H1 (cell line): ENCODE measurements around the gene PIM2. TPM values are rescaled to one million over a fixed set of nuclear protein-coding genes. Genes with fewer than 3 reads are reported as not detected.

Source experiments
- CTCF ChIA-PET: fragments of 300-600 bp; sonication (Branson Sonifier 250); formaldehyde crosslinking; loops from one replicate; lab custom pipeline; 2021; ENCODE audit not compliant: partially characterized antibody; lab: Charles Lee
- POLR2A ChIA-PET: fragments of 300-600 bp; sonication (Branson Sonifier 250); formaldehyde crosslinking; loops from one replicate; lab custom pipeline; 2021; ENCODE audit warnings: inconsistent platforms; ENCODE audit not compliant: partially characterized antibody; lab: Charles Lee
- DNase-seq, 2 experiments: peaks; one replicate each; pipeline versions ENCODE4 v3.0.0 to v3.0.0-alpha.2; 2010 to 2022; ENCODE audit warnings: low spot score in 2 of 2, low read depth in 1 of 2, mixed read lengths in 1 of 2
- FAIRE-seq: peaks from 2 replicates; lab custom pipeline; 2011; peaks lifted over from hg19 to GRCh38; lab: Jason Lieb, UNC
- H2AFZ ChIP-seq: 2 replicates; pipeline ENCODE4 v1.8.1; 2012; ENCODE audit warnings: low read length, inconsistent platforms
- H2AK5ac ChIP-seq: 2 replicates; pipeline ENCODE4 v1.6.1; 2013; ENCODE audit warnings: low read depth, low read length
- H2BK120ac ChIP-seq: replicated peaks from 2 replicates; pipeline ENCODE3; 2013; ENCODE audit warnings: low read depth, low read length, inconsistent platforms
- H2BK12ac ChIP-seq: 2 replicates; pipeline ENCODE4 v1.6.1; 2013; ENCODE audit warnings: low read depth, low read length
- H2BK15ac ChIP-seq: 2 replicates; pipeline ENCODE4 v1.6.1; 2013; ENCODE audit warnings: low read length
- H2BK20ac ChIP-seq: 2 replicates; pipeline ENCODE4 v1.6.1; 2013; ENCODE audit warnings: low read length
- H2BK5ac ChIP-seq: 2 replicates; pipeline ENCODE4 v1.6.1; 2013; ENCODE audit warnings: low read depth, low read length
- H3K14ac ChIP-seq: 2 replicates; pipeline ENCODE4 v1.6.1; 2013; ENCODE audit warnings: inconsistent platforms; ENCODE audit not compliant: insufficient read length
- H3K18ac ChIP-seq: 2 replicates; pipeline ENCODE4 v1.6.1; 2013; ENCODE audit warnings: low read length; ENCODE audit errors: extremely low read depth
- H3K23ac ChIP-seq: 2 replicates; pipeline ENCODE4 v1.6.1; 2013; ENCODE audit warnings: inconsistent platforms; ENCODE audit not compliant: insufficient read length
- H3K23me2 ChIP-seq: 2 replicates; pipeline ENCODE4 v1.6.1; 2013; ENCODE audit warnings: low read depth, low read length
- H3K27ac ChIP-seq: 2 replicates; pipeline ENCODE4 v1.6.1; 2011; ENCODE audit warnings: low read depth, low read length, inconsistent platforms
- H3K27me3 ChIP-seq, 4 experiments: replicated peaks in 1 of 4; 1 replicate in 1 of 4; 2 replicates in 3 of 4; pipeline versions ENCODE4 v1.6.1 to v1.8.1; 2011 to 2013; ENCODE audit warnings: low read length in 3 of 4, mild to moderate bottlenecking in 3 of 4, inconsistent platforms in 2 of 4, mixed read lengths in 2 of 4, moderate library complexity in 1 of 4; ENCODE audit not compliant: control insufficient read depth in 3 of 4, insufficient read depth in 3 of 4; ENCODE audit errors: extremely low read depth in 1 of 4
- H3K36me3 ChIP-seq, 4 experiments: 2 replicates each; pipeline versions ENCODE4 v1.6.1 to v1.8.1; 2011 to 2013; ENCODE audit warnings: mild to moderate bottlenecking in 4 of 4, low read length in 3 of 4, moderate library complexity in 2 of 4, control low read depth in 1 of 4, inconsistent platforms in 1 of 4; ENCODE audit not compliant: insufficient read depth in 4 of 4, control insufficient read depth in 2 of 4
- H3K4ac ChIP-seq: replicated peaks from 2 replicates; pipeline ENCODE3; 2013; ENCODE audit warnings: low read length, low read depth, mixed read lengths, inconsistent platforms; ENCODE audit not compliant: insufficient read length
- H3K4me1 ChIP-seq, 4 experiments: replicated peaks in 1 of 4; 1 replicate in 1 of 4; 2 replicates in 3 of 4; pipeline versions ENCODE4 v1.6.1 to v1.8.1; 2011 to 2013; ENCODE audit warnings: low read length in 3 of 4, inconsistent platforms in 2 of 4, mixed read lengths in 1 of 4; ENCODE audit not compliant: insufficient read depth in 4 of 4, control insufficient read depth in 3 of 4
- H3K4me2 ChIP-seq, 2 experiments: 2 replicates each; pipeline versions ENCODE4 v1.6.1 to v1.8.1; 2011 to 2013; ENCODE audit warnings: low read depth in 2 of 2, low read length in 2 of 2, control low read depth in 1 of 2, inconsistent platforms in 1 of 2, mild to moderate bottlenecking in 1 of 2; ENCODE audit not compliant: insufficient read depth in 1 of 2
- H3K4me3 ChIP-seq, 4 experiments: fragments of 200-600, 300-600 bp in 1 of 4; sonication (generic), shearing (Covaris generic), sonication (Bioruptor Twin) in 1 of 4; 2 replicates each; pipeline versions ENCODE4 v1.5.1 to v1.8.1; 2011 to 2016; ENCODE audit warnings: low read length in 4 of 4, low read depth in 3 of 4, control low read depth in 2 of 4, inconsistent platforms in 2 of 4, mild to moderate bottlenecking in 2 of 4, mixed read lengths in 1 of 4, moderate library complexity in 1 of 4; ENCODE audit not compliant: insufficient read depth in 2 of 4; ENCODE audit errors: extremely low read depth in 1 of 4
- H3K56ac ChIP-seq: replicated peaks from 2 replicates; pipeline ENCODE3; 2013; ENCODE audit warnings: low read depth, mild to moderate bottlenecking, mixed read lengths, low read length, inconsistent platforms; ENCODE audit not compliant: insufficient read length
- H3K79me1 ChIP-seq: 2 replicates; pipeline ENCODE4 v1.6.1; 2013; ENCODE audit warnings: low read depth, low read length, control low read depth
- H3K79me2 ChIP-seq, 2 experiments: 2 replicates each; pipeline versions ENCODE4 v1.6.1 to v1.8.1; 2012 to 2013; ENCODE audit warnings: low read length in 2 of 2, mild to moderate bottlenecking in 2 of 2, inconsistent platforms in 1 of 2; ENCODE audit not compliant: insufficient read depth in 2 of 2, control insufficient read depth in 1 of 2
- H3K9ac ChIP-seq, 4 experiments: replicated peaks in 1 of 4; 1 replicate in 1 of 4; 2 replicates in 3 of 4; pipeline versions ENCODE4 v1.6.1 to v1.8.1; 2011 to 2013; ENCODE audit warnings: low read depth in 3 of 4, low read length in 3 of 4, control low read depth in 2 of 4, mild to moderate bottlenecking in 2 of 4, moderate library complexity in 2 of 4, inconsistent platforms in 1 of 4; ENCODE audit errors: extremely low read depth in 1 of 4
- H3K9me3 ChIP-seq, 2 experiments: 2 replicates each; pipeline versions ENCODE4 v1.6.1 to v1.8.1; 2012 to 2013; ENCODE audit warnings: mild to moderate bottlenecking in 2 of 2, moderate library complexity in 2 of 2, control low read depth in 1 of 2, inconsistent platforms in 1 of 2, low read depth in 1 of 2, low read length in 1 of 2, mixed read lengths in 1 of 2; ENCODE audit not compliant: insufficient read depth in 2 of 2
- H4K20me1 ChIP-seq, 2 experiments: replicated peaks in 1 of 2; 2 replicates each; pipeline versions ENCODE3 to v1.8.1; 2011 to 2013; ENCODE audit warnings: inconsistent platforms in 2 of 2, low read length in 2 of 2, mild to moderate bottlenecking in 1 of 2; ENCODE audit not compliant: insufficient read depth in 2 of 2, control insufficient read depth in 1 of 2
- H4K5ac ChIP-seq: 2 replicates; pipeline ENCODE4 v1.6.1; 2013; ENCODE audit warnings: low read length, low read depth, mixed read lengths, inconsistent platforms; ENCODE audit not compliant: insufficient read length
- H4K8ac ChIP-seq: 2 replicates; pipeline ENCODE4 v1.8.0; 2013; ENCODE audit warnings: mild to moderate bottlenecking, moderate library complexity, low read length, inconsistent platforms; ENCODE audit not compliant: insufficient read depth; ENCODE audit errors: extremely low read depth
- H4K91ac ChIP-seq: replicated peaks from 2 replicates; pipeline ENCODE3; 2013; ENCODE audit warnings: low read length, mixed read lengths, inconsistent platforms; ENCODE audit not compliant: insufficient read length
- BCL11A ChIP-seq, 2 experiments: IDR thresholded peaks; one replicate each; pipeline ENCODE4 v1.6.1; 2011; ENCODE audit warnings: low read depth in 2 of 2, low read length in 2 of 2, mild to moderate bottlenecking in 2 of 2
- CEBPB ChIP-seq: IDR thresholded peaks from 2 replicates; pipeline ENCODE4 v1.6.1; 2012; ENCODE audit warnings: low read depth, low read length
- CREB1 ChIP-seq: IDR thresholded peaks from 2 replicates; pipeline ENCODE4 v1.6.1; 2012; ENCODE audit warnings: inconsistent platforms
- MAFK ChIP-seq: IDR thresholded peaks from 2 replicates; pipeline ENCODE4 v1.6.1; 2012; ENCODE audit warnings: low read depth, mild to moderate bottlenecking, improper control_type of control experiment, low read length
- POU5F1 ChIP-seq: IDR thresholded peaks from 2 replicates; pipeline ENCODE4 v1.6.1; 2011; ENCODE audit warnings: low read depth, mild to moderate bottlenecking, low read length, moderate library complexity
- SP4 ChIP-seq: IDR thresholded peaks from 2 replicates; pipeline ENCODE4 v1.6.1; 2012; ENCODE audit warnings: low read length, inconsistent platforms
- SUZ12 ChIP-seq: fragments of 200-600 bp; sonication (generic); IDR thresholded peaks from 2 replicates; pipeline ENCODE4 v1.6.1; 2012; ENCODE audit warnings: mild to moderate bottlenecking, inconsistent platforms, low read length, moderate library complexity, mixed read lengths
- YY1 ChIP-seq: IDR thresholded peaks from 2 replicates; pipeline ENCODE4 v1.6.1; 2011; ENCODE audit warnings: low read depth, mild to moderate bottlenecking, low read length
- WGBS, 2 experiments: shearing (Covaris generic) in 1 of 2; methylation state at CpG; one replicate each; pipeline versions ENCODE4 v1.1.6 to v1.1.7; 2013 to 2015; ENCODE audit warnings: low lambda C conversion rate in 2 of 2, mixed read lengths in 2 of 2, inconsistent platforms in 1 of 2, low coverage in 1 of 2, missing lambda C conversion rate in 1 of 2; ENCODE audit not compliant: insufficient replicate concordance in 2 of 2, insufficient coverage in 1 of 2, insufficient read length in 1 of 2; ENCODE audit errors: extremely low coverage in 1 of 2, missing lambda C conversion rate in 1 of 2; 5-methylcytosine and 5-hydroxymethylcytosine counted together
- polyA plus RNA-seq, 7 experiments: library from polyadenylated mRNA; depleted of rRNA in 3 of 7; stranded (reverse) in 5 of 7; unstranded in 2 of 7; fragments of >200 nt in 5 of 7; fragments of 200-250 nt in 2 of 7; gene quantifications; 1 replicate in 5 of 7; 2 replicates in 1 of 7; 4 replicates in 1 of 7; pipeline versions ENCODE4 v1.2.1 to v1.2.3, GENCODE V29; 2011 to 2013; ENCODE audit warnings: missing spikeins in 2 of 7, mixed read lengths in 2 of 7
- total RNA-seq: library from RNA; stranded (reverse); fragmentation: NEBNext Ultra II Directional; extraction: Animal tissue kit (Norgen Biotek cat#: 25700); gene quantifications from 2 replicates; pipeline ENCODE4 v1.2.1, GENCODE V29; 2021
- TF ChIP-seq, protein P1 (sequence below): IDR thresholded peaks from 2 replicates; pipeline ENCODE4 v1.6.1; 2012; ENCODE audit warnings: low read length, inconsistent platforms

PIM2 gene
- total and polyA plus RNA-seq, 2 of the 8 experiments (the other 6 are each of a cell fraction or from before 2014, with no cell fraction given) = 180 to 203 TPM

DNA sequence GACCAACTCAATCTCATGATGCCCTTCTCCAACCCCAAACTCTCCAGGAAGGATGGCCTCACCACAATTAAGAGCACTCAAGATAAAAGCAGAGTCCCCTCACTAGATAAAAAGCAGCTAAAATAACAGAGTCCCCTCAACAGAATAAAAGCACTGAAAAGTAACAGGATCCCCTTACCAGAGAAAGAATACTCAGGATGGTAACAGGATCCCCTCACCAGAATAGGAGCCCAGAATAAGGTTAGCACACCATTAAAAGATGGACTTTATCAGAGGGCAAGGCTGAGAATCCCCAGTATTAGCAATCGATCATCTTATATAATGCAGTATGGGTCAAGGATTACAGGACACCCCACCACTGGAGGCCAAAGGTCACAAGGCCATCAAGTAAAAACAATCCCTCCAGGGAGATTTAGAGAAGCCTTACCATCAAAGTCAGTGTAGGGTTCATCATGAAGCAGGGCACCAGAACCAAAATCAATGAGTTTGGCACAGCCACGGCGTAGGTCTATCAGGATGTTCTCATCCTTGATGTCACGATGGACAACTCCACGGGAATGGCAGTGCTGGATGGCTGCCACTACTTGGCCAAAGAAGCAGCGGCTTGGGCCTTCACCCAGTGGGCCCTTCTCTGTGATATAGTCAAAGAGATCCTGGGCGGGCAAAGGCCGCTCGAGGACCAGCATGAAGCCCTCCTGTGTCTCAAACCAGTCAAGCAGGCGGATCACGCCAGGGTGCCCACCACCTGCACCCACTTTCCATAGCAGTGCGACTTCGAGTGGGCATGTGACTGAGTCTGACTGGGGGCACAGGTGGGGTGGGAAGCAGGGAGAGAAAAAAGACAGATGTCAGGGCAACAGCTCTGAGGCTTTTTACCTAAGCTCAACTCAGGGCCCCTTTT, 4.0 kb downstream of the PIM2 start:
- no peak for FAIRE-seq
- no peak overlapping the region for H3K23ac ChIP-seq
- TF ChIP-seq YY1 (no peak), POU5F1 (no peak), CREB1 (no peak), SP4 (no peak), MAFK (no peak), SUZ12 (no peak), BCL11A (IDR thresholded peaks at IDR 0.05; ENCODE audit: low read depth in 2 of 2, low read length in 2 of 2) (no peak), CEBPB (no peak)
- TF ChIP-seq, protein P1, sequence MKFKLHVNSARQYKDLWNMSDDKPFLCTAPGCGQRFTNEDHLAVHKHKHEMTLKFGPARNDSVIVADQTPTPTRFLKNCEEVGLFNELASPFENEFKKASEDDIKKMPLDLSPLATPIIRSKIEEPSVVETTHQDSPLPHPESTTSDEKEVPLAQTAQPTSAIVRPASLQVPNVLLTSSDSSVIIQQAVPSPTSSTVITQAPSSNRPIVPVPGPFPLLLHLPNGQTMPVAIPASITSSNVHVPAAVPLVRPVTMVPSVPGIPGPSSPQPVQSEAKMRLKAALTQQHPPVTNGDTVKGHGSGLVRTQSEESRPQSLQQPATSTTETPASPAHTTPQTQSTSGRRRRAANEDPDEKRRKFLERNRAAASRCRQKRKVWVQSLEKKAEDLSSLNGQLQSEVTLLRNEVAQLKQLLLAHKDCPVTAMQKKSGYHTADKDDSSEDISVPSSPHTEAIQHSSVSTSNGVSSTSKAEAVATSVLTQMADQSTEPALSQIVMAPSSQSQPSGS = no peak
- 96% methylated on average over 11 of the region's 13 CpGs; no CpG with 5 or more reads in 1 of the 2 experiments for WGBS, 2 experiments
- H3K4ac ChIP-seq = no peak overlapping the region
- H3K4me2 ChIP-seq = peak overlapping the region; percentile 11 to 71
- H3K4me3 ChIP-seq = peak overlapping the region in 1 of 4 experiments; percentile 48; a peak in 1 of 8 replicates
- H3K56ac ChIP-seq = no peak overlapping the region
- no peak overlapping the region for H2BK5ac ChIP-seq
- no peak overlapping the region for H2AFZ ChIP-seq
- H3K9ac ChIP-seq = no peak overlapping the region
- ChIA-PET POLR2A (interaction anchor here (0.7 to 30.9 kb wide), 7 partner anchors 11 to 125 kb away, joined by 3 to 572 read pairs (median 4); partner anchors contain the start of genes PQBP1 and TIMM17B), CTCF (interaction anchor here (1.5 to 2.2 kb wide), 3 partner anchors 22 to 31 kb away, joined by 6 to 13 read pairs (median 12); no protein-coding TSS in a partner anchor)
- H3K14ac ChIP-seq = no peak overlapping the region
- H3K23me2 ChIP-seq = peaks cover 6% of the 10 kb centered on the region
- no peak overlapping the region for H2BK12ac ChIP-seq
- H3K36me3 ChIP-seq = peaks cover 11 to 35% (median 27%) of the 10 kb centered on the region in 4 experiments; a peak in 7 of 8 replicates
- DNase-seq = no peak
- H4K20me1 ChIP-seq = peaks cover 14 to 24% of the 10 kb centered on the region in 2 experiments
- H2BK20ac ChIP-seq = no peak overlapping the region
- H3K27me3 ChIP-seq = no peaks in the 10 kb centered on the region
- H3K27ac ChIP-seq = no peak overlapping the region
- H4K91ac ChIP-seq = no peak overlapping the region
- no peak overlapping the region for H3K18ac ChIP-seq
- H2AK5ac ChIP-seq = no peak overlapping the region
- H3K79me2 ChIP-seq = peaks cover 13 to 58% of the 10 kb centered on the region in 2 experiments
- no peaks in the 10 kb centered on the region; the same call in 1 of the 2 replicates for H3K79me1 ChIP-seq
- H3K4me1 ChIP-seq = peaks cover 2 to 6% (median 4%) of the 10 kb centered on the region in 4 experiments
- H4K5ac ChIP-seq = no peak overlapping the region
- no peak overlapping the region for H4K8ac ChIP-seq
- H3K9me3 ChIP-seq = no peaks in the 10 kb centered on the region; a peak in 1 of 4 replicates
- no peak overlapping the region for H2BK120ac ChIP-seq
- no peak overlapping the region for H2BK15ac ChIP-seq
